Gastroesophageal sphincter (tissue), 3 donors: ENCODE measurements around the gene RPL19.

Experiments
- CTCF ChIP-seq, 4 experiments: fragments of 200-600 bp in 2 of 4; fragments of 450-650 bp in 2 of 4; sonication (generic) in 1 of 4; IDR thresholded peaks; one replicate each; pipeline ENCODE4 v1.5.1; 2017 to 2019; ENCODE audit warnings: antibody characterized with exemption in 4 of 4, mild to moderate bottlenecking in 2 of 4, moderate library complexity in 2 of 4
- EP300 ChIP-seq: sonication (generic); formaldehyde crosslinking; IDR thresholded peaks from one replicate; pipeline ENCODE4 v1.6.1; 2017; ENCODE audit warnings: antibody characterized with exemption, mild to moderate bottlenecking
- POLR2A ChIP-seq, 2 donors: fragments of 450-650 bp; IDR thresholded peaks; one replicate each; pipeline ENCODE4 v1.6.1; 2017; ENCODE audit warnings: antibody characterized with exemption in 2 of 2, mild to moderate bottlenecking in 2 of 2, moderate library complexity in 1 of 2
- POLR2AphosphoS5 ChIP-seq: sonication (generic); formaldehyde crosslinking; IDR thresholded peaks from one replicate; pipeline ENCODE4 v1.6.1; 2017; ENCODE audit warnings: antibody characterized with exemption

- TF ChIP-seq CTCF (IDR thresholded peaks at IDR 0.05) = no peak
- TF ChIP-seq POLR2A (IDR thresholded peaks at IDR 0.05) = no peak
- no peak for TF ChIP-seq POLR2AphosphoS5
- no peak for TF ChIP-seq EP300
These were observed 13.5 kb upstream of the RPL19 start for GRCh38 chr17:39186481-39187002.
